Suppressor macrophage treated with lipopolysaccharide for 4 hours (primary cell): ENCODE measurements around the gene TIMM8A.
"Not testable (repeated sequence)": the region's sequence is repeated elsewhere in the genome, so short reads cannot be mapped to it uniquely, and the experiment has no call there.

ENCODE experiments used
- DNase-seq: peaks from one replicate; pipeline ENCODE4 v3.0.0-alpha.2; 2020

Gene TIMM8A

DNA sequence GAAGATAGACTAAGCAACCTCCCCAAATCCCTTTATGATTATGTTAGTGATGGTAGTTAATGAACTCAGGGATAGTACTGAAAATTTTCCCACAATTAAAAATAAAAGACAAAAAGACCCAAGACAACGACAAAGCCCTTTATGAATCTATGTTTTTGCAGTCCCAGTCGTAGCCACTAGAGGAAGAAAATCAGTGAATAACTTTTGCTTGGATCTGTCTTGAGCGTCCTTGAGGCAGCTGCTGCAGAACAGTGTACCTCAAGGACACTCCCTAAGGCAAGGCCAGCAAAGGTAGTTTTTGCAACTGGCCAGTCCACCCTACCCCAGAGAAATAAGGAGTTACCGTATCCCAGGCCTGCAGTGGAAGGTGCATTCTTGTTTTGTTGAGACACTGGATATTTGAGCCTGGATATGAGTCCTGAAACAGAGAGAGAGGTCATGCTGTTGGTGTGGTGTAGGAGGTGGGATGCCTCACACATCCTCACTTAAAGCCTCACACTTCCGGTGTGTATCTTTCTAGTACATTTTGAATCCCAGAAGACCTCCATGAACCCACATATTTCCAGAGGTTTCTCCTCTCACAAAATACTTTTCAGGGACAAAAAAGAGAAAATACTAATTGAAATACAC, 8.7 kb upstream of the TIMM8A start:
- DNase-seq, result no peak

DNA sequence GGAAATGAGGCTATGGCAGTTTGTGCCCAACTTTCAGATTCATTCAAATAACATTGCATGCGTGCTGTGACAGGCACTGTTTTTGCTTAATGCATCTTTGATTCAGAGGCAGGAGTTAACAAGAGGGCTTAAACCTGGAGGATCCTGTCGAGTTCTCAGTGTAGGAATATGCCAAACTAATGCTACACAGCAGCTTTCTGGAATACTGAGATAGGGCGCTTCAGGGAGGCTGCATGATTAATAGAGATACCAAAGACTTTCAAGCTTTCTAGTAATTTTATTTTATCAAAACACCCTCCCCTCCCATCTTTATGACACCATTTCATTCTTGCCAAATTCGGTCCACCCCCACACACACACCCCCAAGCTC, 636 bp upstream of the TIMM8A start:
- DNase-seq, result no peak

DNA sequence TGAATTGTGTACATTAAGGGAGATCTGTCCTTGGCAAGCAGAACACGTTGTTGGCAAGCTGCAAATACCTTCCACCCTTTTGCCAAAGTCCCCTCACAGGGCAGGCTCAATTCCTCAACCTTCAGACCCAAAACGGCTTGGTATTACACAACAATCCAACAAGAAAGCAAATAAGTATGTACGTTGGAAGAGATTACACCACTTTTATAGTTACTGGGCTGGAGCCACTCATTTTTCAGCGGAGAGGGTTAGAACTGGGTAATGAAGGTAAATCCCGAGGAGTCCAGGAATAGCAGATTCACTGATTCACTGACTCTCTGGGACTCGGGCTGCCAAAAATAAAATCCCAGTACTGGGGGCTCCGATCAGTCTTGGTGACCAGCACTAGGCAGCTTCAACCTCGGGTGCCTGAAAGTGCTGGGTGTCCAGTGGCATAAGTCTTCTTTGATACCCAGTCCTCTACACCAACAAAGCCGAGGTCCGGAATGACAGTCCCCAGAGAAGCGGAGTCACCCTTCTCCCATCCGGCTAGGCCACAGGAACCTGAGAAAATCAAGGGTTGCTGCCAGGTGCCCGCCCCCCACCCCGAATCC, 587 bp downstream of the TIMM8A start:
- DNase-seq, result no peak

DNA sequence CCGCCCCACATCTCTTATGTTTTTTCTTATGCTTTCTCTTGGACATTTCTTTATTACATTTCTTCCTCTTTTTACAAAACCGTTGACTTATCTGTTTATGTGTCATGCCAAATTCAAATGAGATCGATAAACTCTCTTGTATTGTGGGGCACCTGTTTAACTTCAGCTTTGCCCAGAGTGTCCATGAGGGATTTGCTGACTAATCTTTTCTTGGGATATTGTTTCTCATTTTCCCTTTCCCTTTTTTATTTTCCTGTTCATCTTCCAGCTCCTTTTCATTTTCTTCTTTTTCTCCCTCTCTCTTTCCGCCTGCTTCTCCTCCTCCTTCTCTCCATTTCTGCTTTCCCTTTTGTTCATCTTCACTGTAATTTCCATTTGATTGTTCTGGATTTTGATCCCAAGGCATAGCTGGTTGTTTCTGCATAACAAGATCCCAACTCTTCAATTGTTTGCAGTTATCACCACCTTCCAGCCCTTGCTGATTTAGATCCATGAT, 10.7 kb downstream of the TIMM8A start:
- no peak for DNase-seq

DNA sequence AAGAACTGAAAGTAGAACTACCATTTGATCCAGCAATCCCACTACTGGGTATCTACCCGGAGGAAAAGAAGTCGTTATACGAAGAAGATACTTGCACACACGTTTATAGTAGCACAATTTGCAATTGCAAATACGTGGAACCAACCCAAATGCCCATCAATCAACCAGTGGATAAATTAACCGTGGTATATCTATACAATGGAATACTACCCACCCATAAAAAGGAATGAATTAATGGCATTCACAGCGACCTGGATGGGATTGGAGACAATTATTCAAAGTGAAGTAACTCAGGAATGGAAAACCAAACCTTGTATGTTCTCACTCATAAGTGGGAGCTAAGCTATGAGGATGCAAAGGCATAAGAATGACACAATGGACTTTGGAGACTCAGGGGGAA, 14.2 kb downstream of the TIMM8A start:
- DNase-seq, result not testable (repeated sequence)

DNA sequence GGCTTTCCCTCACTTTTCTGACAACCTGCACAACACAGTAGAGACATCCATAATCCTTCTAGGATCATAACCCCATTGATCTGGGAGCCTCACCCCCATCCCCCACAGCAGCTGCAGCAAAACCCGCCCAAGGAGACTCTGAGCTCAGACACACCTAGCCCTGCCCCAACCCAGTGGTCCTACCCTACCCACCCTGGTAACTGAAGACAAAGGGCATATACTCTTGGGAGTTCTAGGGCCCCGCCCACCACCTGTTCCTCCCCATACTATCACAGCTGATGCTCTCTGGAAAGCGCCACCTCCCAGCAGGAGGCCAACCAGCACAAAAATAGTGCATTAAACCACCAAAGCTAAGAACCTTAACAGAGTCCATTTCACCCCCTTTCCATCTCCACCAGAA, 21.9 kb downstream of the TIMM8A start:
- DNase-seq, result not testable (repeated sequence)

DNA sequence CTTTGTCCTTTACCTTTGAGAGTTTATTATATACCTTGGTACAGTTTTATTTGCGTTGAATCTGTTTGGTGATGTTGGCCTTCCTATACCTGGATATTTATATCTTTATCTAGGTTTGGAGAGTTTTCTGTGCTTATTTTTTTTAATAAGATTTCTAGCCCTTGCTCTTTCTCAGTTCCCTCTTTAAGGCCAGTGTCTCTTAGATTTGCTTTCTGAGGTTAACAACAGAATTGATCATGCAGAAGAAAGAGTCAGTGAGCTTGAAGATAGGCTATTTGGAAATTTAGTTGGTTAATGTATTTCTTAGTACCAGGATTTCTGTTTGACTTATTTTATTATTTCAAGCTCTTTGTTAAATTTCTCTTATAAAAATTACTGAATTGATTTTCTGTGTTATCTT, 44.8 kb downstream of the TIMM8A start:
- no peak for DNase-seq
